Osteoblast (primary cell): ENCODE data around the gene MROH2B. TPM values are rescaled to one million over a fixed set of nuclear protein-coding genes. Genes with fewer than 3 reads are reported as not detected.

Experiments
- DNase-seq: peaks from one replicate; pipeline ENCODE4 v3.0.0; 2011; ENCODE audit warnings: low spot score, mixed read lengths; ENCODE audit not compliant: insufficient read length; ENCODE audit errors: missing footprints
- H2AFZ ChIP-seq: 2 replicates; pipeline ENCODE4 v1.6.0; 2011; ENCODE audit warnings: mild to moderate bottlenecking, low read length
- H3K27ac ChIP-seq: 2 replicates; pipeline ENCODE4 v1.5.1; 2011; ENCODE audit warnings: mild to moderate bottlenecking, low read depth, low read length, moderate library complexity
- H3K27me3 ChIP-seq: 2 replicates; pipeline ENCODE4 v1.6.0; 2012; ENCODE audit warnings: mild to moderate bottlenecking, control low read depth, inconsistent platforms, low read length, moderate library complexity; ENCODE audit not compliant: insufficient read depth
- H3K36me3 ChIP-seq: 2 replicates; pipeline ENCODE4 v1.5.1; 2011; ENCODE audit warnings: mild to moderate bottlenecking, low read length, control low read depth, moderate library complexity; ENCODE audit not compliant: insufficient read depth
- H3K4me1 ChIP-seq: 2 replicates; pipeline ENCODE4 v1.5.1; 2011; ENCODE audit warnings: mild to moderate bottlenecking, low read length, control low read depth, moderate library complexity; ENCODE audit not compliant: insufficient read depth
- H3K4me2 ChIP-seq: 2 replicates; pipeline ENCODE4 v1.6.0; 2011; ENCODE audit warnings: mild to moderate bottlenecking, low read length; ENCODE audit not compliant: insufficient read depth
- H3K4me3 ChIP-seq: fragments of 200-600 bp; sonication (generic); 3 replicates; pipeline ENCODE4 v1.5.1; 2012; ENCODE audit warnings: mild to moderate bottlenecking, low read length, inconsistent platforms; ENCODE audit not compliant: insufficient read depth
- H3K79me2 ChIP-seq: 2 replicates; pipeline ENCODE4 v1.6.0; 2012; ENCODE audit warnings: mild to moderate bottlenecking, low read length, control low read depth, inconsistent platforms; ENCODE audit not compliant: insufficient read depth
- H3K9me3 ChIP-seq: 2 replicates; pipeline ENCODE4 v1.5.1; 2011; ENCODE audit warnings: low read depth, low read length, control low read depth
- H4K20me1 ChIP-seq: 2 replicates; pipeline ENCODE4 v1.6.0; 2012; ENCODE audit warnings: mild to moderate bottlenecking, low read length, control low read depth; ENCODE audit not compliant: insufficient read depth
- CTCF ChIP-seq: IDR thresholded peaks from 2 replicates; pipeline ENCODE4 v1.5.1; 2011; ENCODE audit warnings: mild to moderate bottlenecking, low read depth, low read length, moderate library complexity; ENCODE audit errors: extremely low read depth
- total RNA-seq: library from RNA; depleted of rRNA; stranded (reverse); fragments of >200 nt; gene quantifications from 2 replicates; pipeline ENCODE4 v1.2.3, GENCODE V29; 2012

Gene MROH2B
- total RNA-seq, 1 donor: not detected

GRCh38 chr5:40984884-40985283 lies 86.3 kb downstream of the MROH2B start:
- Histone ChIP-seq H3K4me2 (no peak overlapping the region), H4K20me1 (no peaks in the 10 kb centered on the region), H2AFZ (no peak overlapping the region), H3K4me1 (no peaks in the 10 kb centered on the region), H3K9me3 (no peaks in the 10 kb centered on the region), H3K36me3 (no peaks in the 10 kb centered on the region), H3K27ac (peak overlapping the region; percentile 43), H3K27me3 (no peaks in the 10 kb centered on the region), H3K79me2 (no peaks in the 10 kb centered on the region), H3K4me3 (no peak overlapping the region)
- TF ChIP-seq CTCF: no peak
- peak; percentile 64 for DNase-seq

GRCh38 chr5:40983781-40984180 lies 87.4 kb downstream of the MROH2B start:
- no peaks in the 10 kb centered on the region for H3K4me1 ChIP-seq
- H3K27me3 ChIP-seq: no peaks in the 10 kb centered on the region
- no peaks in the 10 kb centered on the region for H4K20me1 ChIP-seq
- no peaks in the 10 kb centered on the region for H3K36me3 ChIP-seq
- DNase-seq: no peak
- no peak for TF ChIP-seq CTCF
- H3K4me2 ChIP-seq: no peak overlapping the region
- H3K79me2 ChIP-seq: no peaks in the 10 kb centered on the region
- no peaks in the 10 kb centered on the region for H3K9me3 ChIP-seq
- H3K27ac ChIP-seq: no peak overlapping the region
- H2AFZ ChIP-seq: no peak overlapping the region
- H3K4me3 ChIP-seq: no peak overlapping the region

- Histone ChIP-seq H3K27ac (no peak overlapping the region), H3K9me3 (no peaks in the 10 kb centered on the region), H3K79me2 (no peaks in the 10 kb centered on the region), H3K27me3 (no peaks in the 10 kb centered on the region), H2AFZ (no peak overlapping the region), H3K4me2 (no peak overlapping the region), H3K4me3 (no peak overlapping the region), H3K36me3 (no peaks in the 10 kb centered on the region), H3K4me1 (no peaks in the 10 kb centered on the region), H4K20me1 (no peaks in the 10 kb centered on the region)
- peak; percentile 52 for DNase-seq
- no peak for TF ChIP-seq CTCF
Measured at GRCh38 chr5:40981420-40981819, 89.7 kb downstream of the MROH2B start.

GRCh38 chr5:40976836-40977235 lies 94.3 kb downstream of the MROH2B start:
- DNase-seq: no peak
- Histone ChIP-seq H3K27ac (no peak overlapping the region), H3K4me2 (no peak overlapping the region), H3K36me3 (no peaks in the 10 kb centered on the region), H2AFZ (no peak overlapping the region), H3K4me1 (no peaks in the 10 kb centered on the region), H3K79me2 (no peaks in the 10 kb centered on the region), H3K9me3 (no peaks in the 10 kb centered on the region), H3K27me3 (no peaks in the 10 kb centered on the region), H3K4me3 (no peak overlapping the region), H4K20me1 (no peaks in the 10 kb centered on the region)
- no peak for TF ChIP-seq CTCF
